Measurements from ENCODE around the gene CARS2.

CARS2 gene

GRCh38 chr13:110690516-110690915, 15.4 kb downstream of the CARS2 start:
- WGBS: 94% methylated on average over 8 of the region's 8 CpGs
- Histone ChIP-seq H3K4me3 (ENCODE audit: low read length) (no peak overlapping the region), H3K9ac (ENCODE audit: low read depth, low read length) (no peak overlapping the region), H3K36me3 (ENCODE audit: insufficient read depth, low read length) (peaks cover 47% of the 10 kb centered on the region), H3K27me3 (ENCODE audit: insufficient read depth, low read length) (no peaks in the 10 kb centered on the region), H3K27ac (ENCODE audit: low read depth, low read length) (no peak overlapping the region), H3K9me3 (ENCODE audit: insufficient read depth, low read depth, low read length) (no peaks in the 10 kb centered on the region), H3K4me1 (ENCODE audit: insufficient read depth, low read length) (no peaks in the 10 kb centered on the region)

GRCh38 chr13:110689711-110690110, 16.2 kb downstream of the CARS2 start:
- WGBS: 91% methylated on average over 12 of the region's 12 CpGs
- no peak overlapping the region for H3K27ac ChIP-seq (ENCODE audit: low read depth, low read length)

GRCh38 chr13:110689041-110689440, 16.9 kb downstream of the CARS2 start:
- H3K4me1 ChIP-seq (ENCODE audit: insufficient read depth, low read length): no peaks in the 10 kb centered on the region
- 96% methylated on average over 9 of the region's 9 CpGs for WGBS
- peaks cover 44% of the 10 kb centered on the region for H3K36me3 ChIP-seq (ENCODE audit: insufficient read depth, low read length)

More at GRCh38 chr13:110689711-110690110, 16.2 kb downstream of the CARS2 start:
- H3K36me3 ChIP-seq (ENCODE audit: insufficient read depth, low read length): peaks cover 46% of the 10 kb centered on the region
- H3K27me3 ChIP-seq (ENCODE audit: insufficient read depth, low read length): no peaks in the 10 kb centered on the region
- no peak overlapping the region for H3K4me3 ChIP-seq (ENCODE audit: low read length)
- no peaks in the 10 kb centered on the region for H3K9me3 ChIP-seq (ENCODE audit: insufficient read depth, low read depth, low read length)
- no peaks in the 10 kb centered on the region for H3K4me1 ChIP-seq (ENCODE audit: insufficient read depth, low read length)
- no peak overlapping the region for H3K9ac ChIP-seq (ENCODE audit: low read depth, low read length)

GRCh38 chr13:110687736-110688135, 18.2 kb downstream of the CARS2 start:
- H3K27ac ChIP-seq (ENCODE audit: low read depth, low read length): no peak overlapping the region
- no peaks in the 10 kb centered on the region for H3K4me1 ChIP-seq (ENCODE audit: insufficient read depth, low read length)
- no peaks in the 10 kb centered on the region for H3K9me3 ChIP-seq (ENCODE audit: insufficient read depth, low read depth, low read length)
- H3K4me3 ChIP-seq (ENCODE audit: low read length): no peak overlapping the region
- WGBS: 97% methylated on average over 16 of the region's 16 CpGs
- H3K36me3 ChIP-seq (ENCODE audit: insufficient read depth, low read length): peaks cover 47% of the 10 kb centered on the region
- H3K9ac ChIP-seq (ENCODE audit: low read depth, low read length): no peak overlapping the region
- no peaks in the 10 kb centered on the region for H3K27me3 ChIP-seq (ENCODE audit: insufficient read depth, low read length)

More at GRCh38 chr13:110689041-110689440, 16.9 kb downstream of the CARS2 start:
- Histone ChIP-seq H3K4me3 (ENCODE audit: low read length) (no peak overlapping the region), H3K9me3 (ENCODE audit: insufficient read depth, low read depth, low read length) (no peaks in the 10 kb centered on the region), H3K9ac (ENCODE audit: low read depth, low read length) (no peak overlapping the region), H3K27me3 (ENCODE audit: insufficient read depth, low read length) (no peaks in the 10 kb centered on the region), H3K27ac (ENCODE audit: low read depth, low read length) (no peak overlapping the region)

- Histone ChIP-seq H3K27me3 (ENCODE audit: insufficient read depth, low read length) (no peaks in the 10 kb centered on the region), H3K4me3 (ENCODE audit: low read length) (no peak overlapping the region), H3K36me3 (ENCODE audit: insufficient read depth, low read length) (peaks cover 64% of the 10 kb centered on the region), H3K4me1 (ENCODE audit: insufficient read depth, low read length) (no peaks in the 10 kb centered on the region), H3K27ac (ENCODE audit: low read depth, low read length) (no peak overlapping the region), H3K9me3 (ENCODE audit: insufficient read depth, low read depth, low read length) (no peaks in the 10 kb centered on the region), H3K9ac (ENCODE audit: low read depth, low read length) (no peak overlapping the region)
- 96% methylated on average over 11 of the region's 11 CpGs for WGBS
Measured at GRCh38 chr13:110685305-110686020, 20.5 kb downstream of the CARS2 start.

- no peaks in the 10 kb centered on the region for H3K9me3 ChIP-seq (ENCODE audit: insufficient read depth, low read depth, low read length)
- H3K4me3 ChIP-seq (ENCODE audit: low read length): no peak overlapping the region
- H3K36me3 ChIP-seq (ENCODE audit: insufficient read depth, low read length): peaks cover 60% of the 10 kb centered on the region
- H3K27ac ChIP-seq (ENCODE audit: low read depth, low read length): no peak overlapping the region
- WGBS: 94% methylated on average over 8 of the region's 8 CpGs
- no peak overlapping the region for H3K9ac ChIP-seq (ENCODE audit: low read depth, low read length)
- no peaks in the 10 kb centered on the region for H3K27me3 ChIP-seq (ENCODE audit: insufficient read depth, low read length)
- no peaks in the 10 kb centered on the region for H3K4me1 ChIP-seq (ENCODE audit: insufficient read depth, low read length)
Measured at GRCh38 chr13:110684388-110685056, 21.4 kb downstream of the CARS2 start.

- H3K4me3 ChIP-seq (ENCODE audit: low read length): no peak overlapping the region
- H3K9me3 ChIP-seq (ENCODE audit: insufficient read depth, low read depth, low read length): no peaks in the 10 kb centered on the region
- H3K4me1 ChIP-seq (ENCODE audit: insufficient read depth, low read length): no peaks in the 10 kb centered on the region
- 94% methylated on average over 5 of the region's 5 CpGs for WGBS
- H3K9ac ChIP-seq (ENCODE audit: low read depth, low read length): no peak overlapping the region
- no peak overlapping the region for H3K27ac ChIP-seq (ENCODE audit: low read depth, low read length)
- peaks cover 62% of the 10 kb centered on the region for H3K36me3 ChIP-seq (ENCODE audit: insufficient read depth, low read length)
- H3K27me3 ChIP-seq (ENCODE audit: insufficient read depth, low read length): no peaks in the 10 kb centered on the region
Measured at GRCh38 chr13:110683921-110684320, 22.0 kb downstream of the CARS2 start.

GRCh38 chr13:110683203-110683883, 22.6 kb downstream of the CARS2 start:
- Histone ChIP-seq H3K36me3 (ENCODE audit: insufficient read depth, low read length) (peaks cover 66% of the 10 kb centered on the region), H3K27ac (ENCODE audit: low read depth, low read length) (no peak overlapping the region), H3K9ac (ENCODE audit: low read depth, low read length) (no peak overlapping the region), H3K4me1 (ENCODE audit: insufficient read depth, low read length) (no peaks in the 10 kb centered on the region), H3K27me3 (ENCODE audit: insufficient read depth, low read length) (no peaks in the 10 kb centered on the region), H3K4me3 (ENCODE audit: low read length) (no peak overlapping the region), H3K9me3 (ENCODE audit: insufficient read depth, low read depth, low read length) (no peaks in the 10 kb centered on the region)
- WGBS: 96% methylated on average over 4 of the region's 5 CpGs

- H3K9me3 ChIP-seq (ENCODE audit: insufficient read depth, low read depth, low read length): no peaks in the 10 kb centered on the region
- WGBS: 89% methylated on average over 12 of the region's 12 CpGs
- H3K4me1 ChIP-seq (ENCODE audit: insufficient read depth, low read length): no peaks in the 10 kb centered on the region
- no peaks in the 10 kb centered on the region for H3K27me3 ChIP-seq (ENCODE audit: insufficient read depth, low read length)
- no peak overlapping the region for H3K4me3 ChIP-seq (ENCODE audit: low read length)
- H3K36me3 ChIP-seq (ENCODE audit: insufficient read depth, low read length): peaks cover 63% of the 10 kb centered on the region
- H3K9ac ChIP-seq (ENCODE audit: low read depth, low read length): no peak overlapping the region
- H3K27ac ChIP-seq (ENCODE audit: low read depth, low read length): no peak overlapping the region
Measured at GRCh38 chr13:110682746-110683145, 23.2 kb downstream of the CARS2 start.

GRCh38 chr13:110681868-110682550, 23.9 kb downstream of the CARS2 start:
- H3K27me3 ChIP-seq (ENCODE audit: insufficient read depth, low read length): no peaks in the 10 kb centered on the region
- H3K9me3 ChIP-seq (ENCODE audit: insufficient read depth, low read depth, low read length): no peaks in the 10 kb centered on the region
- no peak overlapping the region for H3K27ac ChIP-seq (ENCODE audit: low read depth, low read length)
- H3K36me3 ChIP-seq (ENCODE audit: insufficient read depth, low read length): peaks cover 58% of the 10 kb centered on the region
- no peaks in the 10 kb centered on the region for H3K4me1 ChIP-seq (ENCODE audit: insufficient read depth, low read length)
- WGBS: 88% methylated on average over 15 of the region's 15 CpGs
- no peak overlapping the region for H3K4me3 ChIP-seq (ENCODE audit: low read length)
- no peak overlapping the region for H3K9ac ChIP-seq (ENCODE audit: low read depth, low read length)

- 91% methylated on average over 7 of the region's 7 CpGs for WGBS
- H3K36me3 ChIP-seq (ENCODE audit: insufficient read depth, low read length): peaks cover 56% of the 10 kb centered on the region
- no peak overlapping the region for H3K9ac ChIP-seq (ENCODE audit: low read depth, low read length)
- no peaks in the 10 kb centered on the region for H3K27me3 ChIP-seq (ENCODE audit: insufficient read depth, low read length)
- H3K9me3 ChIP-seq (ENCODE audit: insufficient read depth, low read depth, low read length): no peaks in the 10 kb centered on the region
- H3K27ac ChIP-seq (ENCODE audit: low read depth, low read length): no peak overlapping the region
- H3K4me1 ChIP-seq (ENCODE audit: insufficient read depth, low read length): no peaks in the 10 kb centered on the region
- no peak overlapping the region for H3K4me3 ChIP-seq (ENCODE audit: low read length)
Measured at GRCh38 chr13:110680852-110681251, 25.1 kb downstream of the CARS2 start.

All from HUES64 (cell line).